A204.1 (cell line): ENCODE measurements around the gene SEPTIN2.
"Not testable (repeated sequence)": the region's sequence is repeated elsewhere in the genome, so short reads cannot be mapped to it uniquely, and the experiment has no call there.

Experiments used
- FAIRE-seq: peaks from 2 replicates; lab custom pipeline; 2012; peaks lifted over from hg19 to GRCh38; lab: Jason Lieb, UNC

SEPTIN2 gene

GRCh38 chr2:241351640-241352031, 35.9 kb downstream of the SEPTIN2 start:
- no peak for FAIRE-seq

- FAIRE-seq, result no peak
Observed at GRCh38 chr2:241352227-241352626, 36.5 kb downstream of the SEPTIN2 start.

- no peak for FAIRE-seq
Observed at GRCh38 chr2:241354668-241355658, 39.2 kb downstream of the SEPTIN2 start.

- no peak for FAIRE-seq
Observed at GRCh38 chr2:241355983-241356870, 40.5 kb downstream of the SEPTIN2 start, which contains the start of gene FARP2. FARP2 (plus strand) TSS chr2:241356285; CDS start chr2:241373108, 16,823 bp downstream.

- no peak for FAIRE-seq
Observed at GRCh38 chr2:241356871-241357260, 41.1 kb downstream of the SEPTIN2 start.

- no peak for FAIRE-seq
Observed at GRCh38 chr2:241357531-241357930, 41.8 kb downstream of the SEPTIN2 start.

GRCh38 chr2:241358470-241358869, 42.7 kb downstream of the SEPTIN2 start:
- FAIRE-seq, result no peak

GRCh38 chr2:241359481-241360045, 43.8 kb downstream of the SEPTIN2 start:
- no peak for FAIRE-seq

GRCh38 chr2:241363426-241363825, 47.7 kb downstream of the SEPTIN2 start:
- FAIRE-seq, result no peak

- FAIRE-seq, result no peak
Observed at GRCh38 chr2:241364781-241365180, 49.1 kb downstream of the SEPTIN2 start.

- FAIRE-seq, result no peak
Observed at GRCh38 chr2:241366678-241367077, 51.0 kb downstream of the SEPTIN2 start.

GRCh38 chr2:241368643-241369042, 52.9 kb downstream of the SEPTIN2 start:
- no peak for FAIRE-seq

- FAIRE-seq, result no peak
Observed at GRCh38 chr2:241372361-241372992, 56.8 kb downstream of the SEPTIN2 start.

GRCh38 chr2:241373446-241373845, 57.7 kb downstream of the SEPTIN2 start:
- no peak for FAIRE-seq

GRCh38 chr2:241373906-241374305, 58.2 kb downstream of the SEPTIN2 start:
- not testable (repeated sequence) for FAIRE-seq

- FAIRE-seq, result no peak
Observed at GRCh38 chr2:241375300-241375699, 59.6 kb downstream of the SEPTIN2 start.

- FAIRE-seq, result no peak
Observed at GRCh38 chr2:241376808-241377207, 61.1 kb downstream of the SEPTIN2 start.

- FAIRE-seq, result no peak
Observed at GRCh38 chr2:241378816-241379215, 63.1 kb downstream of the SEPTIN2 start.

GRCh38 chr2:241379481-241380480, 64.1 kb downstream of the SEPTIN2 start:
- no peak for FAIRE-seq

GRCh38 chr2:241381872-241382271, 66.1 kb downstream of the SEPTIN2 start:
- FAIRE-seq, result no peak

GRCh38 chr2:241385450-241385849, 69.7 kb downstream of the SEPTIN2 start:
- FAIRE-seq, result not testable (repeated sequence)
